HepG2 (cell line): ENCODE measurements around the gene LRRC17. TPM values are rescaled to one million over a fixed set of nuclear protein-coding genes. Genes with fewer than 3 reads are reported as not detected.

Experiments used
- ATAC-seq: fragments of 200-7000 bp; cut with Tn5 transposase; 3 replicates; pipeline ENCODE4 v1.9.1; 2020; ENCODE audit warnings: mild to moderate bottlenecking, moderate library complexity
- BruUV-seq: library from RNA; stranded (reverse); fragments of 400-500 nt; replicated peaks from 2 replicates; lab custom pipeline; 2021; lab: Mats Ljungman, UMichigan
- CTCF ChIA-PET: fragments of 300-600 bp; formaldehyde crosslinking; extraction: SDS; loops from one replicate; lab custom pipeline; 2021; ENCODE audit warnings: low total read pairs, inconsistent platforms, low intra/inter-chr PET ratio; lab: Yijun Ruan, JAX
- POLR2A ChIA-PET: fragments of 350-600 bp; sonication (Branson Sonifier 250); formaldehyde crosslinking; loops from one replicate; lab custom pipeline; 2020; ENCODE audit warnings: antibody characterized with exemption, inconsistent platforms; lab: Yijun Ruan, JAX
- DNase-seq: peaks from one replicate; pipeline ENCODE4 v3.0.0-alpha.2; 2015; ENCODE audit warnings: low spot score
- FAIRE-seq: peaks from 3 replicates; lab custom pipeline; 2011; peaks lifted over from hg19 to GRCh38; lab: Jason Lieb, UNC
- H2AFZ ChIP-seq: one replicate; pipeline ENCODE4 v1.6.1; 2011; ENCODE audit warnings: low read length, inconsistent platforms
- H3K27ac ChIP-seq: fragments of 300-600 bp; 3 replicates; pipeline ENCODE4 v1.8.0; 2011; ENCODE audit warnings: mixed run types, mild to moderate bottlenecking, mixed read lengths, low read length, inconsistent platforms; ENCODE audit not compliant: insufficient read depth; ENCODE audit errors: extremely low read length
- H3K27me3 ChIP-seq, 2 experiments: fragments of 200-600 bp in 1 of 2; 2 replicates in 1 of 2; 3 replicates in 1 of 2; pipeline versions ENCODE4 v1.6.0 to v1.8.0; 2011; ENCODE audit warnings: low read length in 2 of 2, mild to moderate bottlenecking in 2 of 2, moderate library complexity in 2 of 2, inconsistent platforms in 1 of 2; ENCODE audit not compliant: insufficient read depth in 2 of 2, control insufficient read depth in 1 of 2
- H3K36me3 ChIP-seq, 2 experiments: fragments of 200-600 bp in 1 of 2; replicated peaks in 1 of 2; 2 replicates in 1 of 2; 3 replicates in 1 of 2; pipeline versions ENCODE4 v1.5.1 to v1.8.0; 2011; ENCODE audit warnings: low read length in 2 of 2, inconsistent platforms in 1 of 2; ENCODE audit not compliant: insufficient read depth in 2 of 2, control insufficient read depth in 1 of 2
- H3K4me1 ChIP-seq: 2 replicates; pipeline ENCODE4 v1.5.1; 2012; ENCODE audit warnings: low read length, inconsistent platforms; ENCODE audit not compliant: insufficient read depth
- H3K4me2 ChIP-seq: 2 replicates; pipeline ENCODE4 v1.6.0; 2011; ENCODE audit warnings: low read depth, low read length, inconsistent platforms
- H3K4me3 ChIP-seq, 3 experiments: fragments of 200-600 bp in 1 of 3; sonication (generic), shearing (Covaris generic) in 1 of 3; replicated peaks in 1 of 3; 2 replicates each; pipeline ENCODE4 v1.5.1; 2011 to 2016; ENCODE audit warnings: low read length in 3 of 3, inconsistent platforms in 2 of 3, low read depth in 2 of 3, mild to moderate bottlenecking in 2 of 3, control low read depth in 1 of 3, mixed read lengths in 1 of 3; ENCODE audit not compliant: insufficient read depth in 1 of 3
- H3K79me2 ChIP-seq: one replicate; pipeline ENCODE4 v1.6.1; 2011; ENCODE audit warnings: low read length, inconsistent platforms; ENCODE audit not compliant: insufficient read depth
- H3K9ac ChIP-seq: 2 replicates; pipeline ENCODE4 v1.6.0; 2011; ENCODE audit warnings: mild to moderate bottlenecking, low read depth, low read length, inconsistent platforms; ENCODE audit not compliant: insufficient read depth
- H3K9me3 ChIP-seq: 2 replicates; pipeline ENCODE4 v1.5.1; 2012; ENCODE audit warnings: mild to moderate bottlenecking, low read length
- H4K20me1 ChIP-seq: 2 replicates; pipeline ENCODE4 v1.6.0; 2011; ENCODE audit warnings: inconsistent platforms, mild to moderate bottlenecking, low read length, moderate library complexity; ENCODE audit not compliant: insufficient read depth
- HNF4G ChIP-seq, 2 experiments: sonication (generic) in 1 of 2; formaldehyde crosslinking in 1 of 2; IDR thresholded peaks; 2 replicates each; pipeline versions ENCODE4 v1.4.0 to v1.6.1; 2011 to 2020; ENCODE audit warnings: borderline replicate concordance in 2 of 2, low read depth in 2 of 2, mild to moderate bottlenecking in 2 of 2, low read length in 1 of 2, missing genetic modification reagents in 1 of 2, moderate library complexity in 1 of 2
- HNRNPUL1 ChIP-seq: fragments of 200-400 bp; formaldehyde crosslinking; IDR thresholded peaks from 2 replicates; pipeline ENCODE4 v1.6.1; 2017; ENCODE audit warnings: low read depth, mild to moderate bottlenecking, low read length, moderate library complexity
- KAT2B ChIP-seq: fragments of 150-350 bp; IDR thresholded peaks from 2 replicates; pipeline ENCODE4 v1.6.1; 2014; ENCODE audit warnings: low read depth, low read length, borderline replicate concordance
- MED13 ChIP-seq: sonication (generic); formaldehyde crosslinking; IDR thresholded peaks from 2 replicates; pipeline ENCODE4 v1.5.0; 2020; ENCODE audit warnings: missing genetic modification reagents
- MLXIP ChIP-seq: sonication (generic); formaldehyde crosslinking; IDR thresholded peaks from 2 replicates; pipeline ENCODE4 v1.9.0; 2021; ENCODE audit warnings: missing genetic modification reagents, borderline replicate concordance
- ZBTB42 ChIP-seq: sonication (generic); formaldehyde crosslinking; IDR thresholded peaks from 2 replicates; pipeline ENCODE4 v1.5.0; 2020; ENCODE audit warnings: mild to moderate bottlenecking, missing genetic modification reagents
- ZFX ChIP-seq: sonication (generic); formaldehyde crosslinking; IDR thresholded peaks from 2 replicates; pipeline ENCODE4 v1.4.0; 2020; ENCODE audit warnings: mild to moderate bottlenecking, low read depth, missing genetic modification reagents, moderate library complexity
- ZNF280D ChIP-seq: sonication (generic); formaldehyde crosslinking; IDR thresholded peaks from 2 replicates; pipeline ENCODE4 v1.5.1; 2020; ENCODE audit warnings: mild to moderate bottlenecking, missing genetic modification reagents
- ZNF296 ChIP-seq: sonication (generic); formaldehyde crosslinking; conservative IDR thresholded peaks from 2 replicates; pipeline ENCODE4 v1.5.0; 2020; ENCODE audit warnings: mild to moderate bottlenecking, missing genetic modification reagents
- ZNF30 ChIP-seq: sonication (generic); formaldehyde crosslinking; IDR thresholded peaks from 2 replicates; pipeline ENCODE4 v1.5.0; 2020; ENCODE audit warnings: mild to moderate bottlenecking, missing genetic modification reagents
- ZNF367 ChIP-seq: sonication (generic); formaldehyde crosslinking; IDR thresholded peaks from 2 replicates; pipeline ENCODE4 v1.4.0; 2020; ENCODE audit warnings: missing genetic modification reagents, borderline replicate concordance
- ZNF703 ChIP-seq: sonication (generic); formaldehyde crosslinking; IDR thresholded peaks from 2 replicates; pipeline ENCODE4 v1.5.1; 2020; ENCODE audit warnings: missing genetic modification reagents, mild to moderate bottlenecking, moderate library complexity, borderline replicate concordance
- ZNF740 ChIP-seq: sonication (generic); formaldehyde crosslinking; IDR thresholded peaks from 2 replicates; pipeline ENCODE4 v1.4.0; 2020; ENCODE audit warnings: missing genetic modification reagents
- ZNF747 ChIP-seq: sonication (generic); formaldehyde crosslinking; IDR thresholded peaks from 2 replicates; pipeline ENCODE4 v1.8.1; 2023; ENCODE audit warnings: missing genetic modification reagents, mild to moderate bottlenecking, borderline replicate concordance
- ZSCAN20 ChIP-seq: sonication (generic); formaldehyde crosslinking; IDR thresholded peaks from 2 replicates; pipeline ENCODE4 v1.4.0; 2020; ENCODE audit warnings: missing genetic modification reagents, mild to moderate bottlenecking, borderline replicate concordance
- WGBS: methylation state at CpG from one replicate; pipeline ENCODE4 v1.1.6; 2017; ENCODE audit warnings: low lambda C conversion rate; 5-methylcytosine and 5-hydroxymethylcytosine counted together
- in situ Hi-C: cut with HindIII; loops from 2 replicates; pipeline ENCODE4 v1.10.0; 2017; ENCODE audit warnings: low pct_unique_long_range_greater_than_20kb; ENCODE audit not compliant: extremely low pct_ligation_motif_present
- intact Hi-C: fragments of 100-400 bp; cut with micrococcal nuclease; formaldehyde crosslinking; loops from one replicate; pipeline ENCODE4 v1.10.0; 2022; ENCODE audit not compliant: unreplicated experiment
- polyA plus RNA-seq, 8 experiments: library from polyadenylated mRNA; depleted of rRNA in 3 of 8; stranded (reverse) in 7 of 8; unstranded in 1 of 8; fragments of >200 nt; fragmentation: Illumina TruSeq in 4 of 8; extraction: Trizol in 4 of 8; gene quantifications; 2 replicates each; pipeline versions ENCODE4 v1.2.1 to v1.2.3, GENCODE V29; 2011 to 2016; ENCODE audit warnings: low read depth in 4 of 8, missing spikeins in 1 of 8, mixed read lengths in 1 of 8; ENCODE audit not compliant: insufficient read depth in 1 of 8
- total RNA-seq, 5 experiments: library from RNA; depleted of rRNA; stranded (reverse); fragments of >200 nt; fragmentation: Illumina TruSeq; extraction: Trizol; gene quantifications; 2 replicates each; pipeline ENCODE4 v1.2.3, GENCODE V29; 2016; ENCODE audit warnings: low read depth in 1 of 5
- TF ChIP-seq, protein P1 (sequence below): IDR thresholded peaks from 2 replicates; pipeline ENCODE4 v1.6.1; 2016; ENCODE audit warnings: mild to moderate bottlenecking

Gene LRRC17
- total and polyA plus RNA-seq, 2 of the 13 experiments (the other 11 are each of a cell fraction or from before 2014, with no cell fraction given): 0.20 to 0.66 TPM

DNA sequence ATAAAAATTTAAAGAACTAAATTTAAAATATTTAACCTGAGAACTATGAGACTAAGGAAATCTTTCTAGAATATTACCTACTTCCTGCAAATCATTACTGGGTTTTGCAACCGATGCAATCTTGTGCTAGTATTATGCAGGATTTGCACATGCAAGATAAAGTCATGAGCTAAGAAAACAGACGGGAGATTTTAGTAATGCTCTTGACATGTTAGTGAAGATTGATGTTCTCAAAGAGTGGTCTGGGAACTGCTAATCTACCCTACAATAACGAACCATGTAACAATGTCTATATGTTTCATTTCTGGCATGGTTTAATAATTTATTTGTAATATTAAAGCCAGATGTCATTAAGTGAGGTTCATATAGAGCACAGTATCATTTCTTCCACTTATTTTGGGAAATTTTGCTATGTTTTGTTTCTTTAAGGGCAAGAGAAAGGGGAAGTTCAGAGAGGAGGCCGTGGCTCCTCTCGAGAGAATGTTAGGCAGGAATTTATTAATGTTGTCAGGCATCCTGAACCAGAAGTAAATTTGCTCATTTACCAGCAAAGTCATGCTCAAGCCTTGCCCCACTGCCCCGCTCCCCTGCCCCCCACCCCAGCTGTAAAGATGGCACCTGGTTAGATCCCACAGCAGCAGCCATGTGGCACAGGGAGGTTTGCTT, 22.8 kb downstream of the LRRC17 start:
- no peak overlapping the region for H2AFZ ChIP-seq
- CTCF ChIA-PET: no interaction called here
- no peaks in the 10 kb centered on the region for H3K36me3 ChIP-seq
- peaks cover 0 to 1% of the 10 kb centered on the region in 2 experiments; a peak in 1 of 5 replicates for H3K27me3 ChIP-seq
- FAIRE-seq: no peak
- intact Hi-C loops (no loop called here), in situ Hi-C loops (no loop called here)
- H3K4me2 ChIP-seq: no peak overlapping the region
- H3K79me2 ChIP-seq: no peaks in the 10 kb centered on the region
- no peak overlapping the region for H3K27ac ChIP-seq
- WGBS: 74% methylated on average over 6 of the region's 6 CpGs
- POLR2A ChIA-PET: no interaction called here
- no peak overlapping the region for H3K9ac ChIP-seq
- no peak for ATAC-seq
- H3K4me3 ChIP-seq: no peak overlapping the region
- H4K20me1 ChIP-seq: no peaks in the 10 kb centered on the region
- BruUV-seq: no TSS peak
- no peak for DNase-seq
- H3K4me1 ChIP-seq: no peaks in the 10 kb centered on the region
- no peaks in the 10 kb centered on the region for H3K9me3 ChIP-seq
- TF ChIP-seq ZNF30 (no peak), ZNF703 (no peak), ZFX (no peak), ZBTB42 (CRISPR knock-in tag) (no peak), HNRNPUL1 (no peak), ZNF280D (no peak), MLXIP (no peak), ZNF747 (CRISPR knock-in tag) (no peak), KAT2B (no peak), MED13 (CRISPR knock-in tag) (no peak), ZNF740 (CRISPR knock-in tag) (no peak), HNF4G (IDR thresholded peaks at IDR 0.05; ENCODE audit: borderline replicate concordance, low read depth, low read length) (no peak), HNF4G (CRISPR knock-in tag; IDR thresholded peaks at IDR 0.05; ENCODE audit: borderline replicate concordance, low read depth) (no peak), ZSCAN20 (CRISPR knock-in tag) (no peak), ZNF367 (no peak), ZNF296 (CRISPR knock-in tag) (no peak)
- TF ChIP-seq, protein P1, sequence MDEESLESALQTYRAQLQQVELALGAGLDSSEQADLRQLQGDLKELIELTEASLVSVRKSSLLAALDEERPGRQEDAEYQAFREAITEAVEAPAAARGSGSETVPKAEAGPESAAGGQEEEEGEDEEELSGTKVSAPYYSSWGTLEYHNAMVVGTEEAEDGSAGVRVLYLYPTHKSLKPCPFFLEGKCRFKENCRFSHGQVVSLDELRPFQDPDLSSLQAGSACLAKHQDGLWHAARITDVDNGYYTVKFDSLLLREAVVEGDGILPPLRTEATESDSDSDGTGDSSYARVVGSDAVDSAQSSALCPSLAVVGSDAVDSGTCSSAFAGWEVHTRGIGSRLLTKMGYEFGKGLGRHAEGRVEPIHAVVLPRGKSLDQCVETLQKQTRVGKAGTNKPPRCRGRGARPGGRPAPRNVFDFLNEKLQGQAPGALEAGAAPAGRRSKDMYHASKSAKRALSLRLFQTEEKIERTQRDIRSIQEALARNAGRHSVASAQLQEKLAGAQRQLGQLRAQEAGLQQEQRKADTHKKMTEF (CRISPR knock-in tag): no peak
